HEK293 (cell line): ENCODE measurements around the gene KIZ.

Experiments used
- KLF9 ChIP-seq: fragments of 450-650 bp; formaldehyde crosslinking; IDR thresholded peaks from 2 replicates; pipeline ENCODE4 v1.5.1; 2016; ENCODE audit warnings: missing biosample characterization, missing genetic modification characterization, low read depth
- RBAK ChIP-seq: fragments of 450-650 bp; formaldehyde crosslinking; IDR thresholded peaks from 2 replicates; pipeline ENCODE4 v1.5.1; 2016; ENCODE audit warnings: missing biosample characterization, missing genetic modification characterization
- YY1 ChIP-seq: fragments of 450-650 bp; formaldehyde crosslinking; IDR thresholded peaks from 2 replicates; pipeline ENCODE4 v1.5.1; 2018; ENCODE audit warnings: missing biosample characterization, missing genetic modification characterization
- YY2 ChIP-seq: fragments of 450-650 bp; formaldehyde crosslinking; IDR thresholded peaks from 2 replicates; pipeline ENCODE4 v1.5.1; 2016; ENCODE audit warnings: missing biosample characterization, missing genetic modification characterization
- ZBTB17 ChIP-seq: fragments of 450-650 bp; formaldehyde crosslinking; IDR thresholded peaks from 2 replicates; pipeline ENCODE4 v1.5.1; 2016; ENCODE audit warnings: missing biosample characterization, missing genetic modification characterization
- ZBTB48 ChIP-seq: fragments of 450-650 bp; formaldehyde crosslinking; IDR thresholded peaks from 2 replicates; pipeline ENCODE4 v1.5.1; 2016; ENCODE audit warnings: missing biosample characterization, missing genetic modification characterization
- ZBTB7A ChIP-seq: fragments of 450-650 bp; formaldehyde crosslinking; IDR thresholded peaks from 2 replicates; pipeline ENCODE4 v1.5.1; 2016; ENCODE audit warnings: low read depth, missing biosample characterization, missing genetic modification characterization
- ZFP69B ChIP-seq: fragments of 450-650 bp; formaldehyde crosslinking; IDR thresholded peaks from 2 replicates; pipeline ENCODE4 v1.5.1; 2016; ENCODE audit warnings: missing biosample characterization, missing genetic modification characterization
- ZIC2 ChIP-seq: fragments of 450-650 bp; formaldehyde crosslinking; IDR thresholded peaks from 2 replicates; pipeline ENCODE4 v1.5.1; 2016; ENCODE audit warnings: missing biosample characterization, missing genetic modification characterization
- ZNF10 ChIP-seq: fragments of 450-650 bp; formaldehyde crosslinking; IDR thresholded peaks from 2 replicates; pipeline ENCODE4 v1.5.1; 2017; ENCODE audit warnings: missing biosample characterization, missing genetic modification characterization
- ZNF132 ChIP-seq: fragments of 450-650 bp; formaldehyde crosslinking; IDR thresholded peaks from 2 replicates; pipeline ENCODE4 v1.5.1; 2017; ENCODE audit warnings: missing biosample characterization, missing genetic modification characterization, borderline replicate concordance
- ZNF133 ChIP-seq: fragments of 450-650 bp; formaldehyde crosslinking; IDR thresholded peaks from 2 replicates; pipeline ENCODE4 v1.5.1; 2016; ENCODE audit warnings: missing biosample characterization, missing genetic modification characterization
- ZNF155 ChIP-seq: fragments of 450-650 bp; formaldehyde crosslinking; IDR thresholded peaks from 2 replicates; pipeline ENCODE4 v1.5.1; 2016; ENCODE audit warnings: missing biosample characterization, missing genetic modification characterization
- ZNF214 ChIP-seq: fragments of 450-650 bp; formaldehyde crosslinking; IDR thresholded peaks from 2 replicates; pipeline ENCODE4 v1.5.1; 2017; ENCODE audit warnings: missing biosample characterization, mild to moderate bottlenecking, missing genetic modification characterization, borderline replicate concordance
- ZNF510 ChIP-seq: fragments of 450-650 bp; formaldehyde crosslinking; IDR thresholded peaks from 2 replicates; pipeline ENCODE4 v1.5.1; 2018; ENCODE audit warnings: mild to moderate bottlenecking, missing genetic modification characterization, missing biosample characterization; ENCODE audit not compliant: insufficient replicate concordance
- ZNF514 ChIP-seq: fragments of 450-650 bp; formaldehyde crosslinking; IDR thresholded peaks from 2 replicates; pipeline ENCODE4 v1.5.1; 2016; ENCODE audit warnings: missing biosample characterization, missing genetic modification characterization
- ZNF529 ChIP-seq: fragments of 450-650 bp; formaldehyde crosslinking; IDR thresholded peaks from 2 replicates; pipeline ENCODE4 v1.5.1; 2017; ENCODE audit warnings: missing genetic modification characterization, missing biosample characterization; ENCODE audit not compliant: insufficient replicate concordance
- ZNF571 ChIP-seq: fragments of 450-650 bp; formaldehyde crosslinking; IDR thresholded peaks from 2 replicates; pipeline ENCODE4 v1.5.0; 2017; ENCODE audit warnings: missing biosample characterization, missing genetic modification characterization
- ZNF747 ChIP-seq: fragments of 450-650 bp; formaldehyde crosslinking; IDR thresholded peaks from 2 replicates; pipeline ENCODE4 v1.5.1; 2016; ENCODE audit warnings: missing biosample characterization, missing genetic modification characterization
- ZNF843 ChIP-seq: fragments of 450-650 bp; formaldehyde crosslinking; IDR thresholded peaks from 2 replicates; pipeline ENCODE4 v1.5.1; 2016; ENCODE audit warnings: missing biosample characterization, missing genetic modification characterization
- ZSCAN23 ChIP-seq: fragments of 450-650 bp; formaldehyde crosslinking; IDR thresholded peaks from 2 replicates; pipeline ENCODE4 v1.5.1; 2016; ENCODE audit warnings: missing biosample characterization, missing genetic modification characterization
- TF ChIP-seq, protein P1 (sequence below): fragments of 450-650 bp; formaldehyde crosslinking; IDR thresholded peaks from 2 replicates; pipeline ENCODE4 v1.5.1; 2016; ENCODE audit warnings: missing biosample characterization, missing genetic modification characterization
- TF ChIP-seq, protein P2 (sequence below): fragments of 450-650 bp; formaldehyde crosslinking; IDR thresholded peaks from 2 replicates; pipeline ENCODE4 v1.5.1; 2016; ENCODE audit warnings: missing biosample characterization, missing genetic modification characterization, borderline replicate concordance
- TF ChIP-seq, protein P3 (sequence below): fragments of 450-650 bp; formaldehyde crosslinking; IDR thresholded peaks from 2 replicates; pipeline ENCODE4 v1.5.1; 2016; ENCODE audit warnings: missing biosample characterization, missing genetic modification characterization

Gene KIZ

DNA sequence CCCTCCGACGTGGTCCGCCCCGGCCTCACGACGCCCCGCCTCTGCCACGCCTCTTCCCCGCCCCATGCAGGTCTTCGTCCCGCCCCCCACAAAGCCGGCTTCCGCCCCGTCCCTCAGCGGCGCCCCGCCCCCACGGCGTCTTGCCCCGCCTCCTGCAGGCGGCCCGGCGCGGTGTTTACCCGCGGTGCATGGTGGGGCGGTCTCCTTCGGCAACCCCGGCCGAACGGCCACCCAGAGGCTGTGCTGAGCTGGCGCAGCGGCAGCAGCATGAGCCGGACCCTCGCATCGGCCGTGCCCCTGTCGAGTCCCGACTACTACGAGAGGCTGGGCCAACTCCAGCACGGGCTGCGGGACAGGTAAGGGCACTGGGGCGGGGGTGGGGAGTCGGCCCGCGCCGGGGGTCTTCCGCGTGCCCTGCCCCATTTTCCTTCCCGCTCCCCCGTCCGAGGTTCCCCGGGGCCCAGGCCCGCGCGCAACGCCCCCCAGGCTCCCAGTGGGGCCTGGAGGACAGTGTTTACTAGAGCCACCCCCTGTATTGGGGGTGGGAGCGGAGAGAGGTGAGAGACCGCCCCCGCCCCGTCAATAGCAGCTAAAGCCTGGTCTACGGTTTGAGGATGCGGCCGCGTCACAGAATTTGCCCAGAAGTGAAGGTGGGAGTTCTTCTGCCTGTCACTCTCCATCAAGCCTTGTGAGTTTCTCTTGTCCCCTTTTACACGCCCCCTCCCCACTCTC, at the start of gene KIZ (continued):
- TF ChIP-seq ZNF571 (tag by site-specific recombination) (no peak), ZNF514 (tag by site-specific recombination) (no peak), ZBTB48 (tag by site-specific recombination) (no peak), ZNF843 (tag by site-specific recombination) (no peak), YY2 (tag by site-specific recombination) (no peak), ZNF214 (no peak), ZNF133 (tag by site-specific recombination) (no peak), YY1 (tag by site-specific recombination) (0 out of 2 replicates have a peak, but pooled peaks have one; percentile 35), ZNF132 (tag by site-specific recombination) (no peak), ZNF510 (tag by site-specific recombination) (no peak), ZIC2 (peak; percentile 68), ZNF155 (no peak), ZNF747 (tag by site-specific recombination) (no peak), ZNF529 (tag by site-specific recombination) (no peak), RBAK (no peak), ZBTB17 (tag by site-specific recombination) (no peak), KLF9 (peak; percentile 80), ZBTB7A (tag by site-specific recombination) (no peak), ZFP69B (no peak), ZSCAN23 (tag by site-specific recombination) (no peak), ZNF10 (no peak)
- TF ChIP-seq, protein P1, sequence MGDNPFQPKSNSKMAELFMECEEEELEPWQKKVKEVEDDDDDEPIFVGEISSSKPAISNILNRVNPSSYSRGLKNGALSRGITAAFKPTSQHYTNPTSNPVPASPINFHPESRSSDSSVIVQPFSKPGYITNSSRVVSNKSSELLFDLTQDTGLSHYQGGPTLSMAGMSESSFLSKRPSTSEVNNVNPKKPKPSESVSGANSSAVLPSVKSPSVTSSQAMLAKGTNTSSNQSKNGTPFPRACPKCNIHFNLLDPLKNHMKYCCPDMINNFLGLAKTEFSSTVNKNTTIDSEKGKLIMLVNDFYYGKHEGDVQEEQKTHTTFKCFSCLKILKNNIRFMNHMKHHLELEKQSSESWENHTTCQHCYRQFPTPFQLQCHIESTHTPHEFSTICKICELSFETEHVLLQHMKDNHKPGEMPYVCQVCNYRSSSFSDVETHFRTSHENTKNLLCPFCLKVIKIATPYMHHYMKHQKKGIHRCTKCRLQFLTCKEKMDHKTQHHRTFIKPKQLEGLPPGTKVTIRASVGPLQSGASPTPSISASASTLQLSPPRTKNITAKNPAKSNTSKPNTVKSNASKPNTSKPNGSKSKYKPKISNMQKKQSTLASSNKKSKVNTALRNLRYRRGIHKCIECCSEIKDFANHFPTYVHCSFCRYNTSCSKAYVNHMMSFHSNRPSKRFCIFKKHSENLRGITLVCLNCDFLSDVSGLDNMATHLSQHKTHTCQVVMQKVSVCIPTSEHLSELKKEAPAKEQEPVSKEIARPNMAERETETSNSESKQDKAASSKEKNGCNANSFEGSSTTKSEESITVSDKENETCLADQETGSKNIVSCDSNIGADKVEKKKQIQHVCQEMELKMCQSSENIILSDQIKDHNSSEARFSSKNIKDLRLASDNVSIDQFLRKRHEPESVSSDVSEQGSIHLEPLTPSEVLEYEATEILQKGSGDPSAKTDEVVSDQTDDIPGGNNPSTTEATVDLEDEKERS (tag by site-specific recombination), result no peak
- TF ChIP-seq, protein P2, sequence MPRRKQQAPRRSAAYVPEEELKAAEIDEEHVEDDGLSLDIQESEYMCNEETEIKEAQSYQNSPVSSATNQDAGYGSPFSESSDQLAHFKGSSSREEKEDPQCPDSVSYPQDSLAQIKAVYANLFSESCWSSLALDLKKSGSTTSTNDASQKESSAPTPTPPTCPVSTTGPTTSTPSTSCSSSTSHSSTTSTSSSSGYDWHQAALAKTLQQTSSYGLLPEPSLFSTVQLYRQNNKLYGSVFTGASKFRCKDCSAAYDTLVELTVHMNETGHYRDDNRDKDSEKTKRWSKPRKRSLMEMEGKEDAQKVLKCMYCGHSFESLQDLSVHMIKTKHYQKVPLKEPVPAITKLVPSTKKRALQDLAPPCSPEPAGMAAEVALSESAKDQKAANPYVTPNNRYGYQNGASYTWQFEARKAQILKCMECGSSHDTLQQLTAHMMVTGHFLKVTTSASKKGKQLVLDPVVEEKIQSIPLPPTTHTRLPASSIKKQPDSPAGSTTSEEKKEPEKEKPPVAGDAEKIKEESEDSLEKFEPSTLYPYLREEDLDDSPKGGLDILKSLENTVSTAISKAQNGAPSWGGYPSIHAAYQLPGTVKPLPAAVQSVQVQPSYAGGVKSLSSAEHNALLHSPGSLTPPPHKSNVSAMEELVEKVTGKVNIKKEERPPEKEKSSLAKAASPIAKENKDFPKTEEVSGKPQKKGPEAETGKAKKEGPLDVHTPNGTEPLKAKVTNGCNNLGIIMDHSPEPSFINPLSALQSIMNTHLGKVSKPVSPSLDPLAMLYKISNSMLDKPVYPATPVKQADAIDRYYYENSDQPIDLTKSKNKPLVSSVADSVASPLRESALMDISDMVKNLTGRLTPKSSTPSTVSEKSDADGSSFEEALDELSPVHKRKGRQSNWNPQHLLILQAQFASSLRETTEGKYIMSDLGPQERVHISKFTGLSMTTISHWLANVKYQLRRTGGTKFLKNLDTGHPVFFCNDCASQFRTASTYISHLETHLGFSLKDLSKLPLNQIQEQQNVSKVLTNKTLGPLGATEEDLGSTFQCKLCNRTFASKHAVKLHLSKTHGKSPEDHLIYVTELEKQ, result no peak
- TF ChIP-seq, protein P3, sequence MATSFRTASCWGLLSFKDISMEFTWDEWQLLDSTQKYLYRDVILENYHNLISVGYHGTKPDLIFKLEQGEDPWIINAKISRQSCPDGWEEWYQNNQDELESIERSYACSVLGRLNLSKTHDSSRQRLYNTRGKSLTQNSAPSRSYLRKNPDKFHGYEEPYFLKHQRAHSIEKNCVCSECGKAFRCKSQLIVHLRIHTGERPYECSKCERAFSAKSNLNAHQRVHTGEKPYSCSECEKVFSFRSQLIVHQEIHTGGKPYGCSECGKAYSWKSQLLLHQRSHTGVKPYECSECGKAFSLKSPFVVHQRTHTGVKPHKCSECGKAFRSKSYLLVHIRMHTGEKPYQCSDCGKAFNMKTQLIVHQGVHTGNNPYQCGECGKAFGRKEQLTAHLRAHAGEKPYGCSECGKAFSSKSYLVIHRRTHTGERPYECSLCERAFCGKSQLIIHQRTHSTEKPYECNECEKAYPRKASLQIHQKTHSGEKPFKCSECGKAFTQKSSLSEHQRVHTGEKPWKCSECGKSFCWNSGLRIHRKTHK (tag by site-specific recombination), result no peak
